PC-9 (cell line): ENCODE measurements around the gene ULK2. TPM values are rescaled to one million over a fixed set of nuclear protein-coding genes. Genes with fewer than 3 reads are reported as not detected.

Source experiments
- Bru-seq: library from RNA; stranded (reverse); fragments of 400-500 nt; gene quantifications from one replicate; lab custom pipeline; 2021; lab: Mats Ljungman, UMichigan
- BruChase-seq, 2 experiments: library from RNA; stranded (reverse); fragments of 400-500 nt; gene quantifications; one replicate each; lab custom pipeline; 2021; lab: Mats Ljungman, UMichigan
- BruUV-seq: library from RNA; stranded (reverse); fragments of 400-500 nt; replicated peaks from 2 replicates; lab custom pipeline; 2021; lab: Mats Ljungman, UMichigan
- CTCF ChIA-PET: fragments of 300-600 bp; sonication (Branson Sonifier 250); formaldehyde crosslinking; loops from one replicate; lab custom pipeline; 2022; ENCODE audit warnings: antibody characterized with exemption; lab: Charles Lee
- POLR2A ChIA-PET: fragments of 300-600 bp; sonication (Branson Sonifier 250); formaldehyde crosslinking; loops from one replicate; lab custom pipeline; 2022; ENCODE audit warnings: antibody characterized with exemption; ENCODE audit not compliant: unreplicated experiment; lab: Charles Lee
- DNase-seq, 2 experiments: peaks; one replicate each; pipeline versions ENCODE4 v3.0.0 to v3.0.0-alpha.2; 2015 to 2022; ENCODE audit warnings: mixed read lengths in 1 of 2
- H2AFZ ChIP-seq: fragments of 200-600 bp; sonication (generic); 2 replicates; pipeline ENCODE4 v1.8.1; 2017; ENCODE audit warnings: antibody characterized with exemption
- H3F3A ChIP-seq: fragments of 200-600 bp; sonication (generic); 2 replicates; pipeline ENCODE4 v1.8.1; 2017; ENCODE audit warnings: antibody characterized with exemption, mild to moderate bottlenecking, low read depth; ENCODE audit not compliant: insufficient read depth
- H3K27ac ChIP-seq: fragments of 200-600 bp; sonication (generic); 2 replicates; pipeline ENCODE4 v1.6.1; 2016; ENCODE audit warnings: mixed run types
- H3K27me3 ChIP-seq: fragments of 200-600 bp; sonication (generic); 2 replicates; pipeline ENCODE4 v1.6.1; 2016; ENCODE audit warnings: low read depth, mixed run types; ENCODE audit not compliant: insufficient read depth
- H3K36me3 ChIP-seq: fragments of 200-600 bp; sonication (generic); 2 replicates; pipeline ENCODE4 v1.6.1; 2016; ENCODE audit warnings: low read depth, mixed run types
- H3K4me1 ChIP-seq: fragments of 200-600 bp; sonication (generic); replicated peaks from 2 replicates; pipeline ENCODE4 v1.6.1; 2016; ENCODE audit warnings: mixed run types; ENCODE audit not compliant: insufficient read depth
- H3K4me2 ChIP-seq: fragments of 200-600 bp; sonication (generic); 2 replicates; pipeline ENCODE4 v1.6.1; 2017; ENCODE audit warnings: mixed run types
- H3K4me3 ChIP-seq: fragments of 200-600 bp; sonication (generic); 2 replicates; pipeline ENCODE4 v1.6.1; 2016; ENCODE audit warnings: mixed run types
- H3K79me2 ChIP-seq: fragments of 200-600 bp; sonication (generic); 2 replicates; pipeline ENCODE4 v1.6.1; 2017; ENCODE audit warnings: low read depth, mixed run types
- H3K9me2 ChIP-seq: fragments of 200-600 bp; sonication (generic); 2 replicates; pipeline ENCODE4 v1.8.1; 2017; ENCODE audit warnings: mild to moderate bottlenecking; ENCODE audit not compliant: insufficient read depth
- H3K9me3 ChIP-seq: fragments of 200-600 bp; sonication (generic); 2 replicates; pipeline ENCODE4 v1.8.1; 2016; ENCODE audit warnings: low read depth; ENCODE audit not compliant: insufficient read depth
- H4K20me1 ChIP-seq: fragments of 200-600 bp; sonication (generic); 2 replicates; pipeline ENCODE4 v1.8.1; 2017; ENCODE audit not compliant: insufficient read depth
- CTCF ChIP-seq: fragments of 200-600 bp; sonication (generic); conservative IDR thresholded peaks from 2 replicates; pipeline ENCODE4 v1.6.1; 2017; ENCODE audit warnings: mixed run types, antibody characterized with exemption, mild to moderate bottlenecking, moderate library complexity
- EZH2 ChIP-seq: fragments of 200-600 bp; sonication (generic); IDR thresholded peaks from 2 replicates; pipeline ENCODE4 v1.8.0; 2017; ENCODE audit warnings: antibody characterized with exemption, low read depth
- intact Hi-C: fragments of 100-400 bp; cut with micrococcal nuclease; formaldehyde crosslinking; loops from one replicate; pipeline ENCODE4 v1.10.0; 2022; ENCODE audit not compliant: unreplicated experiment
- long read RNA-seq: library from polyadenylated mRNA; stranded (forward); transcript quantifications from one replicate; pipeline ENCODE4 v2.0.0, GENCODE V29; 2022
- total RNA-seq: library from RNA; stranded (reverse); gene quantifications from 2 replicates; pipeline ENCODE4 v1.2.3, GENCODE V29; 2021

ULK2 gene
- total RNA-seq (8.7 and 9.7 TPM in 2 replicates), Bru-seq, nascent RNA (percentile 53 among the genes with signal in this experiment), BruChase-seq, experiment 1, labeled RNA remaining after a 2-hour chase (percentile 56 among the genes with signal in this experiment), BruChase-seq, experiment 2, labeled RNA remaining after a 6-hour chase (percentile 49 among the genes with signal in this experiment)
- long read RNA-seq, partial matches to known transcripts, result 2 of 2 reads
- long read RNA-seq, other reads (novel, unspliced or antisense), result 0 of 2 reads

- intact Hi-C loops, result no loop called here
- POLR2A ChIA-PET, result no interaction called here
- CTCF ChIA-PET, result no interaction called here
These were observed at the start of gene ULK2 for GRCh38 chr17:19867329-19868078. TSS of gene ULK2 (minus strand) at chr17:19867936. CDS start at chr17:19867417, 519 bp downstream.

GRCh38 chr17:19915245-19915978 is 47.7 kb upstream of the ULK2 start:
- DNase-seq, result no peak
- H3F3A ChIP-seq, result peaks cover 8% of the 10 kb centered on the region; the same call in 1 of the 2 replicates
- H3K4me2 ChIP-seq, result no peak overlapping the region
- H3K79me2 ChIP-seq, result no peaks in the 10 kb centered on the region
- ChIA-PET POLR2A (interaction anchor here (0.6 kb wide), 1 partner anchor 113 kb away, joined by 3 read pairs; no protein-coding TSS in a partner anchor), CTCF (no interaction called here)
- H4K20me1 ChIP-seq, result no peaks in the 10 kb centered on the region
- no peaks in the 10 kb centered on the region for H3K9me2 ChIP-seq
- TF ChIP-seq CTCF (no peak), EZH2 (no peak)
- H3K4me1 ChIP-seq, result no peaks in the 10 kb centered on the region
- H3K36me3 ChIP-seq, result peaks cover 31% of the 10 kb centered on the region
- no peaks in the 10 kb centered on the region for H3K27me3 ChIP-seq
- no peak overlapping the region for H2AFZ ChIP-seq
- no TSS peak for BruUV-seq
- intact Hi-C loops, result no loop called here
- no peaks in the 10 kb centered on the region for H3K9me3 ChIP-seq
- H3K27ac ChIP-seq, result no peak overlapping the region
- no peak overlapping the region for H3K4me3 ChIP-seq

More at GRCh38 chr17:19867329-19868078, at the start of gene ULK2:
- Histone ChIP-seq H3K79me2 (no peaks in the 10 kb centered on the region), H3K36me3 (no peaks in the 10 kb centered on the region), H3K4me1 (peaks cover 9% of the 10 kb centered on the region; the same call in 1 of the 2 replicates), H3K9me2 (no peaks in the 10 kb centered on the region), H4K20me1 (no peaks in the 10 kb centered on the region), H3F3A (peaks cover 10% of the 10 kb centered on the region; the same call in 1 of the 2 replicates), H3K27me3 (no peaks in the 10 kb centered on the region), H3K4me2 (peak within 1 kb of the TSS; percentile 90), H3K9me3 (no peaks in the 10 kb centered on the region), H2AFZ (peak within 1 kb of the TSS; percentile 95), H3K27ac (0 out of 2 replicates have a peak within 1 kb of the TSS, but pooled peaks have one; percentile 5), H3K4me3 (peak within 1 kb of the TSS; percentile 77)
- TF ChIP-seq CTCF, result no peak
- no TSS peak for BruUV-seq
- DNase-seq, result peak in 1 of 2 experiments; percentile 49

GRCh38 chr17:19911033-19911432 is 43.3 kb upstream of the ULK2 start:
- no peak overlapping the region for H3K4me3 ChIP-seq
- peaks cover 47% of the 10 kb centered on the region for H3K36me3 ChIP-seq
- no peak overlapping the region for H3K27ac ChIP-seq
- ChIA-PET POLR2A (no interaction called here), CTCF (no interaction called here)
- DNase-seq, result no peak
- H4K20me1 ChIP-seq, result peaks cover 6% of the 10 kb centered on the region; the same call in 1 of the 2 replicates
- no peaks in the 10 kb centered on the region for H3K27me3 ChIP-seq
- TF ChIP-seq EZH2 (no peak), CTCF (no peak)
- no peak overlapping the region for H3K4me2 ChIP-seq
- no peaks in the 10 kb centered on the region for H3K4me1 ChIP-seq
- intact Hi-C loops, result no loop called here
- no peaks in the 10 kb centered on the region for H3K9me2 ChIP-seq
- peaks cover 9% of the 10 kb centered on the region; the same call in 1 of the 2 replicates for H3F3A ChIP-seq
- no peak overlapping the region for H2AFZ ChIP-seq
- no peaks in the 10 kb centered on the region for H3K9me3 ChIP-seq
- no peaks in the 10 kb centered on the region for H3K79me2 ChIP-seq
- no TSS peak for BruUV-seq
